Tibial artery (tissue), 4 donors: ENCODE measurements around the gene GRK4.

Experiments
- DNase-seq, 2 donors: peaks; one replicate each; pipeline ENCODE4 v3.0.0-alpha.2; 2019
- H3K27ac ChIP-seq, 2 donors: fragments of 200-600 bp; sonication (generic) in 1 of 2; 1 replicate in 1 of 2; 2 replicates in 1 of 2; pipeline ENCODE4 v1.5.1; 2018 to 2019; ENCODE audit warnings: mild to moderate bottlenecking in 1 of 2
- H3K27me3 ChIP-seq, 2 donors: fragments of 200-600 bp; sonication (generic) in 1 of 2; one replicate each; pipeline versions ENCODE4 v1.5.1 to v1.6.0; 2016 to 2019
- H3K36me3 ChIP-seq, 3 donors: fragments of 200-600 bp; sonication (generic) in 2 of 3; one replicate each; pipeline ENCODE4 v1.5.1; 2016 to 2019; ENCODE audit warnings: mild to moderate bottlenecking in 2 of 3
- H3K4me1 ChIP-seq, 4 donors: fragments of 200-600 bp; sonication (generic) in 2 of 4; 1 replicate in 3 of 4; 2 replicates in 1 of 4; pipeline ENCODE4 v1.5.1; 2016 to 2019
- H3K4me3 ChIP-seq, 2 donors: fragments of 200-600 bp; sonication (generic) in 1 of 2; 1 replicate in 1 of 2; 2 replicates in 1 of 2; pipeline ENCODE4 v1.5.1; 2018 to 2019; ENCODE audit warnings: mild to moderate bottlenecking in 2 of 2
- H3K9me3 ChIP-seq, 3 donors: fragments of 200-600 bp; sonication (generic) in 1 of 3; one replicate each; pipeline ENCODE4 v1.5.1; 2016 to 2019
- intact Hi-C: fragments of 100-400 bp; cut with DNase I; formaldehyde crosslinking; loops from one replicate; pipeline ENCODE4 v1.15.0; 2023; ENCODE audit warnings: low total_unique reads
- TF ChIP-seq, protein P1 (sequence below), 2 experiments: fragments of 200-600 bp in 1 of 2; fragments of 450-650 bp in 1 of 2; IDR thresholded peaks; one replicate each; pipeline ENCODE4 v1.5.1; 2017 to 2019; ENCODE audit warnings: antibody characterized with exemption in 2 of 2, mild to moderate bottlenecking in 1 of 2, moderate library complexity in 1 of 2

The GRK4 gene

DNA sequence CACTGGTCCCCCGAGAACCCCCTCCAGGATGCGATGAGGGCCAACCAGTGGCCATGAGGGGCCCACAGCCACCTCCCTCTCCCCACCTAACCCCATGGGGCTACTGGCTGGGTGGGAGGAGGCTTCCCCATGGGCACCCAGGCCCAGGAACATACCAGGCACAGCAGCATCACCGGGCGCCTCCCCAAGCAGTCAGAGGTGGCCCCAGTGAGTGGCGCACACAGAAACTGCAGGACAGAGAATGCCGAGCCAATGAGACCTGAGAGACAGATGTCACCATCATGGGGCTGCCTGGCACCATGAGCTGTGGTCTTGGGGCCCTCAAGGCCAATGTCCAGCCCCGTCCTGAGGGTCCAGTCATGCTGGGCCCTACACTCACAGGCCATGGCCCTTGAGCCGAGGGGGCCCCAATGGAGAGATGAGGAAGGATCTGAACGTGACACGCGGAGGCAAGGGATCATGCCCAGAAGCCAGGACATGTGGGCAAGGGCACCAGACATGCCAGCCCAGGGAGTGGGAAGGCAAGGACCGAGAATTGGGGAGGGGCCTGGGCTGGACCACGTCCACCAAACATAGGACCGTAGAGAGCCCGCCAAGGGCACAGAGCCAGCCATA, 30.3 kb upstream of the GRK4 start:
- no peaks in the 10 kb centered on the region for H3K27me3 ChIP-seq
- intact Hi-C loops: loop anchor here (10.0 kb wide), 2 partner anchors 168 to 1958 kb away; partner anchors contain the start of gene DGKQ
- H3K4me3 ChIP-seq: peak overlapping the region; percentile 80 to 97
- TF ChIP-seq, protein P1, sequence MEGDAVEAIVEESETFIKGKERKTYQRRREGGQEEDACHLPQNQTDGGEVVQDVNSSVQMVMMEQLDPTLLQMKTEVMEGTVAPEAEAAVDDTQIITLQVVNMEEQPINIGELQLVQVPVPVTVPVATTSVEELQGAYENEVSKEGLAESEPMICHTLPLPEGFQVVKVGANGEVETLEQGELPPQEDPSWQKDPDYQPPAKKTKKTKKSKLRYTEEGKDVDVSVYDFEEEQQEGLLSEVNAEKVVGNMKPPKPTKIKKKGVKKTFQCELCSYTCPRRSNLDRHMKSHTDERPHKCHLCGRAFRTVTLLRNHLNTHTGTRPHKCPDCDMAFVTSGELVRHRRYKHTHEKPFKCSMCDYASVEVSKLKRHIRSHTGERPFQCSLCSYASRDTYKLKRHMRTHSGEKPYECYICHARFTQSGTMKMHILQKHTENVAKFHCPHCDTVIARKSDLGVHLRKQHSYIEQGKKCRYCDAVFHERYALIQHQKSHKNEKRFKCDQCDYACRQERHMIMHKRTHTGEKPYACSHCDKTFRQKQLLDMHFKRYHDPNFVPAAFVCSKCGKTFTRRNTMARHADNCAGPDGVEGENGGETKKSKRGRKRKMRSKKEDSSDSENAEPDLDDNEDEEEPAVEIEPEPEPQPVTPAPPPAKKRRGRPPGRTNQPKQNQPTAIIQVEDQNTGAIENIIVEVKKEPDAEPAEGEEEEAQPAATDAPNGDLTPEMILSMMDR (IDR thresholded peaks at IDR 0.05): no peak
- peak in 1 of 2 donors; percentile 68 for DNase-seq
- H3K4me1 ChIP-seq: peaks cover 0 to 53% (median 28%) of the 10 kb centered on the region in 4 donors
- peaks cover 4 to 59% (median 45%) of the 10 kb centered on the region in 3 donors for H3K36me3 ChIP-seq
- no peaks in the 10 kb centered on the region for H3K9me3 ChIP-seq
- peak overlapping the region; percentile 82 to 92 for H3K27ac ChIP-seq

DNA sequence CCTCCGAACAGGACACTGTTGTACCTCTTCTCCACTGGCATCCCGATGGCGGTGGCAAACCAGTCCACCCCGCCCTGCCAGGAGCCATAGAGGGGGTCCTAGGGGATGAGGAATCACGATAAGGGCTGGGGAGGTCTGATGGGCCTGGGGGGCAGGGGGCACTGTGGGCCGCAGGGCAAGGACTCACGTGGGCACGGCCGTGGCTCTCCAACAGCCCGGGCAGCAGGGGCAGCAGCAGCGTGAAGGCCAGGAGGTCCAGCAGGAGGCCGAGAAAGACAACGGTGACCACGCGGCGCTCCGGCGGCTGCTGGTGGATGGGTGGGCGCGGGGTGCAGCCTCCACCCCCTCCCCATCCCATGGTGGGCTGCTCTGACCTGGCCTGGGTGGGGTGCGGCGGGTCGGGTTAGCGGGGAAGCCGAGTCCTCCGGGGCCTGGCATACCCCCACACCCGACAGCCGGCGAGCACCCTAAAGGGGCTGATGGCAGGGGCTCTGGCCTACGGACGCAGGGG, 29.8 kb upstream of the GRK4 start:
- Histone ChIP-seq H3K4me1 (peaks cover 0 to 53% (median 28%) of the 10 kb centered on the region in 4 donors), H3K27ac (peak overlapping the region; percentile 82 to 92), H3K36me3 (peaks cover 9 to 59% (median 45%) of the 10 kb centered on the region in 3 donors), H3K27me3 (no peaks in the 10 kb centered on the region), H3K9me3 (no peaks in the 10 kb centered on the region), H3K4me3 (peak overlapping the region; percentile 80 to 97)
- DNase-seq: peak in 1 of 2 donors; percentile 31
- TF ChIP-seq, protein P1 (IDR thresholded peaks at IDR 0.05): no peak
- intact Hi-C loops: loop anchor here (10.0 kb wide), 2 partner anchors 169 to 1959 kb away; partner anchors contain the start of gene DGKQ

DNA sequence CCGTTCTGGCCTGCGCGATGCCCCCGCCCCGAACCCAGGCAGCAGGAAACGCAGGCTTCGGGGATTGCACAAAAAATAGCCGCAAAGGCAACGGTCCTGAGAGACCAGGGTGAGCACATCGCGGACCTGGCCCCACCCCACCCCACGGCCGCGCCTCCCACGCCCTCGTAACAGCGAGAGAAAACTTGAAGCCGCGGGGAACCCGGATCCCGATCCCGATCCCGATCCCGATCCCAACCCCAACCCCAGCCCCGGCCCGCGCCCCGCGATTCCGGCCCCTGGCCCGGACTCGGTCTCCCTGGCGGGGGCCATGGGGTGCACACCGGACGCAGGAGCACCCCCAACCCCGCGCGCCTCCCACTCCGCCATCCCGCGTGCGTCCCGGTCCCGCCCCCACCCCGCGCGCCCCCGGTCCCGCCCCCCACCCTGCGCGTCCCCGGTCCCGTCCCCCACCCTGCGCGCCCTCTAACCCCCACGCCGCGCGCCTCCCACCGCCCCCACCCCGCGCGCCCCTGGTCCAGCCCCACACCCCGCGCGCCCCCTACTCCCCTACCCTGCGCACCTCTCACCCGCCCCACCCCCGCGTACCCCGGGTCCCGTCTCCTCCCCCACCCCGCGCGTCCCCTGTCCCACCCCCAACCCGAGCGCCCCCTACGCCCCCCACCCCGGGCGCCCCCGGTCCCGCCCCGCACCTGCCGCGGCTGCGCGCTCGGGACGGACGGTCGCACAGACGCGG, 29.1 kb upstream of the GRK4 start:
- Histone ChIP-seq H3K4me1 (peaks cover 0 to 53% (median 28%) of the 10 kb centered on the region in 4 donors), H3K4me3 (peak overlapping the region; percentile 80 to 97), H3K27me3 (no peaks in the 10 kb centered on the region), H3K27ac (peak overlapping the region; percentile 82 to 92), H3K9me3 (no peaks in the 10 kb centered on the region), H3K36me3 (peaks cover 14 to 59% (median 45%) of the 10 kb centered on the region in 3 donors)
- DNase-seq: peak; percentile 74 to 85
- TF ChIP-seq, protein P1 (IDR thresholded peaks at IDR 0.05): no peak
- intact Hi-C loops: loop anchor here (10.0 kb wide), 2 partner anchors 169 to 1959 kb away; partner anchors contain the start of gene DGKQ

DNA sequence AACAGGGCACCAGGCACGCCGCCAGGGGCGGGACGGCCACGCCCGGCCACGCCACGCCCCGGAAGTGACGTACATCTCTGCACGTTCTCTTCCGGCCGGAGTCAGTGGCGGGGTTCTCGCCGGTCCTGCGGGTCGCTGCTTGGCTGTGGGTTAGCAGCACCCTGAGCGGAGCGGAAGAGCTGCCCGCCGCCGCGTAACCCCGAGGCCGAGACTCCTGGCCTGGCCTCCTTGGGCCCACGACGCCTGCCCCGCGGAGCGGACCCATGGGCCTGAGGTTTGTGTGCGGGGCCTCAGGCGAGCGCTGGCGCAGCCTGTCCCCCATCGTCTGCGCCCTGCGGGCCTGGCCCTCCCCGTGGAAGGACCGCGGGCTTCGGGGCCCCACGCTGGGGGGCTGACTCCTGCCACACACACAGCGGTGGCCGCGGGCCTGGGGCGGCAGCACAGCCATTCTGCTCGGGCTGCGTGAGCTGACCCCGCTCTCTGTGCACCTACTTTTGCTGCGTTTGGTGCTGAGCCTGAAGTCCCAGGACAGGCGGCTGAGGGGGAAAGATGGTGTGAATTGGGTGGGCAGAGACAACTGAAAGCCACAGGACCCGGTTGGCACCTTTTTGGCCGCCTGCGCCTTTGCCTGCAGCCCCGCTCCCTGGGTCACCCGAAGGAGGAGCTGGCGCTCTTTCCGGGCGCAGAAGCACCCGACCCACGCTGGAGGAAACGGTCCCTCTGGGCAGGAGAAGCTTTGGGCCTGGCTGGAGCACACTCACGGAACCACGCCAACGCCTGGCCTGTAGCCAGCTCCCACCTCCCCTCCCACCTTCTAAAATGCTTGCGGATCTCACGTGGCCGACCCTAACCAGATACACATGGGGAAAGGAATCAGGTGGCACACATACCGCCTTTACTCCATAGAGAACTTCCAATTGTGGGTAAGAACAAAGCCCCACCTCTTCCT, 28.3 kb upstream of the GRK4 start:
- peak; percentile 93 to 96 for DNase-seq
- TF ChIP-seq, protein P1 (IDR thresholded peaks at IDR 0.05): no peak
- Histone ChIP-seq H3K4me1 (peaks cover 0 to 53% (median 28%) of the 10 kb centered on the region in 4 donors), H3K27me3 (no peaks in the 10 kb centered on the region), H3K9me3 (no peaks in the 10 kb centered on the region), H3K36me3 (peaks cover 23 to 59% (median 47%) of the 10 kb centered on the region in 3 donors), H3K27ac (peak overlapping the region; percentile 82 to 92), H3K4me3 (peak overlapping the region; percentile 80 to 97)
- intact Hi-C loops: loop anchor here (5.0 to 10.0 kb wide), 3 partner anchors 93 to 1960 kb away; partner anchors contain the start of genes ADD1 and DGKQ
